Measurements from ENCODE around the gene PCDHA10.

The PCDHA10 gene

GRCh38 chr5:140877262-140877581, 21.5 kb downstream of the PCDHA10 start:
- no peak for TF ChIP-seq CTCF (IDR thresholded peaks at IDR 0.05; ENCODE audit: borderline replicate concordance, control extremely low read depth, extremely low read depth, insufficient read depth, missing control alignments)
- no peak for DNase-seq (ENCODE audit: low spot score)
- in situ Hi-C loops (cut with MboI; ENCODE audit: low sequenced_read_pairs, unreplicated experiment) = no loop called here

GRCh38 chr5:140881889-140882590, 26.3 kb downstream of the PCDHA10 start, which contains the start of gene PCDHA13:
PCDHA13 (plus strand) TSS chr5:140882124; CDS start chr5:140882269, 145 bp downstream.
- no peak for TF ChIP-seq CTCF (IDR thresholded peaks at IDR 0.05; ENCODE audit: borderline replicate concordance, control extremely low read depth, extremely low read depth, insufficient read depth, missing control alignments)
- in situ Hi-C loops (cut with MboI; ENCODE audit: low sequenced_read_pairs, unreplicated experiment) = no loop called here
- no peak for DNase-seq (ENCODE audit: low spot score)

GRCh38 chr5:140882591-140882899, 26.8 kb downstream of the PCDHA10 start:
- DNase-seq (ENCODE audit: low spot score) = no peak
- TF ChIP-seq CTCF (IDR thresholded peaks at IDR 0.05; ENCODE audit: borderline replicate concordance, control extremely low read depth, extremely low read depth, insufficient read depth, missing control alignments) = no peak
- in situ Hi-C loops (cut with MboI; ENCODE audit: low sequenced_read_pairs, unreplicated experiment) = no loop called here

- DNase-seq (ENCODE audit: low spot score) = no peak
- in situ Hi-C loops (cut with MboI; ENCODE audit: low sequenced_read_pairs, unreplicated experiment) = no loop called here
- TF ChIP-seq CTCF (IDR thresholded peaks at IDR 0.05; ENCODE audit: borderline replicate concordance, control extremely low read depth, extremely low read depth, insufficient read depth, missing control alignments) = no peak
These were observed 27.7 kb downstream of the PCDHA10 start for GRCh38 chr5:140883373-140883772.

GRCh38 chr5:140883927-140884697, 28.4 kb downstream of the PCDHA10 start:
- in situ Hi-C loops (cut with MboI; ENCODE audit: low sequenced_read_pairs, unreplicated experiment) = no loop called here
- no peak for TF ChIP-seq CTCF (IDR thresholded peaks at IDR 0.05; ENCODE audit: borderline replicate concordance, control extremely low read depth, extremely low read depth, insufficient read depth, missing control alignments)
- no peak for DNase-seq (ENCODE audit: low spot score)

GRCh38 chr5:140916325-140916724, 60.6 kb downstream of the PCDHA10 start:
- DNase-seq (ENCODE audit: low spot score) = no peak
- no peak for TF ChIP-seq CTCF (IDR thresholded peaks at IDR 0.05; ENCODE audit: borderline replicate concordance, control extremely low read depth, extremely low read depth, insufficient read depth, missing control alignments)
- in situ Hi-C loops (cut with MboI; ENCODE audit: low sequenced_read_pairs, unreplicated experiment) = no loop called here
